ENCODE measurements around the gene GON7. TPM values are rescaled to one million over a fixed set of nuclear protein-coding genes. Genes with fewer than 3 reads are reported as not detected.
"Not testable (repeated sequence)": the region's sequence is repeated elsewhere in the genome, so short reads cannot be mapped to it uniquely, and the experiment has no call there.

GON7 gene
- total RNA-seq, 1 donor from 2014 or later = 9.6 TPM

DNA sequence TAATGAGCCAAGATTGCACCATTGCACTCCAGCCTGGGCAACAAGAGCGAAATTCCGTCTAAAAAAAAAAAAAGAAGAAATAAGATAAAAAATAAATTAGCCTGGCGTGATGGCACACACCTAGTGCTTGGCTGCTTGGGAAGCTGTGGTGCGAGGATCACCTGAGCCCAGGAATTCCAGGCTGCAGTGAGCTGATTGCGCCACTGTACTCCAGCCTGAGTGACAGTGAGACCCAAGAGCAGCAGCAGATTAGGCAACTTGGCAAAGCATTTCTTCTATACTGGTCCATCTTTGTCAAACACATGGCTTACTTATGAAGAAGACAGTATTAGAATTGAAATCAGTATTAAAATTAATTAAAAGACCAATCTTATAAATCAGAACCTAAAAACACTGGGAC, 6.3 kb downstream of the GON7 start:
- no peak for DNase-seq (ENCODE audit: low spot score)

DNA sequence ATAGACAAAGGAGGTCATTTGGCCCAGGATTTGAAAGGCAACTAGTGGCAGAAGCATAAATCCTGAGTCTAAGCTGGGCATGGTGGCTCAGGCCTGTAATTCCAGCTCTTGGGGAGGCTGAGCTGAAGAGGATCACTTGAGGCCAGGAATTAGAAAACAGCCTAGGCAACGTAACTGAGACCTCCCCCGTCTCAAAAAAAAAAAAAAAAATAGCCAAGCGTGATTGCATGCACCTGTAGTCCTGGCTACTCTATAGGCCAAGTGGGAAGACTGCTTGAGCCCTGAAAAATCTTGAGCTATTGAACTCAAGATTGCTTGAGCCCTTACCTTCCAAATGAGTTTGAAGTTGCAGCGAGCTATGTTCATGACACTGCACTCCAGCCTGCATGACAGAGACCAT, 7.8 kb downstream of the GON7 start:
- no peak for DNase-seq (ENCODE audit: low spot score)

- no peak for DNase-seq (ENCODE audit: low spot score)
Measured at GRCh38 chr14:93195316-93195999, 11.4 kb downstream of the GON7 start.

GRCh38 chr14:93186956-93187355, 19.9 kb downstream of the GON7 start:
- DNase-seq (ENCODE audit: low spot score) = no peak

- no peak for DNase-seq (ENCODE audit: low spot score)
Measured at GRCh38 chr14:93186466-93186865, 20.4 kb downstream of the GON7 start.

GRCh38 chr14:93185349-93185720, 21.5 kb downstream of the GON7 start:
- DNase-seq (ENCODE audit: low spot score) = no peak

- peak; percentile 92 for DNase-seq (ENCODE audit: low spot score)
Measured at GRCh38 chr14:93184391-93185348, 22.2 kb downstream of the GON7 start, which contains the start of the genes LYSET and MOAP1. TSS of gene LYSET (plus strand) at chr14:93185317. CDS start at chr14:93185406, 89 bp downstream. TSS of gene MOAP1 (minus strand) at chr14:93184897. CDS start at chr14:93184242, 655 bp downstream.

DNA sequence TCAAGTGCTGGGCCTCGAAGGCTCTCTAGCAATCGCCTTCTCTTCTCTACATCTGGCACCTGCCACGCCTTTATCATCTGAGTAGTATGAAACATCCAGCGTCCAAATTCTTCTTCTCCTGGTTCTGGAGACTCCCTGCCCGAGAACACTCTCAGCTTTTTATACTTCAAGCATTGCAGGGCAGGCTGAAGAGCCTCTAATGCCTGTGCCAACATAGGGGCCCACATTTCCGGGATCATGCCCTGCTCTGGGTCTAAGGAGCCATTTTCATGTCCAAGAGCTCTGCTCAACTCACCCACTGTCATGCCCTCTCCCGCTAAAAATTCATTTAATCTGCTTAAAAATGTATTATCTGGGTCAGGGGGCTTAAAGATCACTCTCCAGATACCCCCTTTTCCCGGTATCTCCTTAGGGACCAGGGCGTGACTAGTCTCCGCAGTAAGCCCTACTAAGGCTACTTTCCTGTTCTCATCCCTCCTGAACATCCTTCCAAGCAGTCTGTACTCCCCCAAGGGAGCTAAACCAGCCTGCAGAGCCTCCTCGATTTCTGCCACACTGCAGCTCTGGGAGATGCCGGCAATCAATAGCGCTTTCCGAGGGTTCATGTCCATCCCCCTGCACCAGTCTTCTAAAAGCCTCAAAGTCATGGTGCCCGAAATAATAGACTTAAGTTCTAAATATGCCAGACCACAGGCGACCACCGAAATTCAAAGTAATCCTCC, 23.1 kb downstream of the GON7 start:
- DNase-seq (ENCODE audit: low spot score) = no peak

DNA sequence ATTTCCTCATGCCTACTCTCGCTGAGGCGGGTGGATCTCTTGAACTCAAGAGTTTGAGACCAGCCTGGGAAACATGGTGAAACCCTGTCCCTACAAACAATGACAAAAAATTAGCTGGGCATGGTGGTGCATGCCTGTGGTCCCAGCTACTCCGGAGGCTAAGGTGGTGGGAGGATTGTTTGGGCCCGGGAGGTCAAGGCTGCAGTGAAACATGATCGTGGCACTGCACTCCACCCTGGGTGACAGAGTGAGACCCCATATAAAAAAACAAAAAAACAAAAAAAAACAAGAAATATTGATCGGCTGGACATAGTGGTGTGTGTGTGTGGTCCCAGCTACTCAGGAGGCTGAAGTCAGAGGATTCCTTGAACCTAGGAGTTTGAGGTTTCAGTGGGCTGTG, 31.4 kb downstream of the GON7 start:
- no peak for DNase-seq (ENCODE audit: low spot score)

DNA sequence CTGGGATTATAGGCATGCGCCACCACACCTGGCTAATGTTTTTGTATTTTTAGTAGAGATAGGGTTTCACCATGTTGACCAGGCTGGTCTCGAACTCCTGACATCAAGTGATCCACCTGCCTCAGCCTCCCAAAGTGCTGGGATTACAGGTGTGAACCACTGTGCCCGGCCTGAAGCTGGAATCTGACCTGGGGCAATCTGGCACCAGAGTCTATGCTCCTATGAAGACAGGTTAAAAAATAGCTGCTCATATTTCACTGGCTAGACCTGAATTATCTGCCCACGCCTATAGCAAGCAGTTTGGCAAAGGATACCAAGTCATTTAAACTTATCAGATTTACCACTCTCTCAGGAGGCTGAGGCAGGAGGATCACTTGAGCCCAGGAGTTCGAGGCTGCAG, 32.1 kb downstream of the GON7 start:
- not testable (repeated sequence) for DNase-seq (ENCODE audit: low spot score)

- no peak for DNase-seq (ENCODE audit: low spot score)
Measured at GRCh38 chr14:93173943-93174395, 32.9 kb downstream of the GON7 start.

GRCh38 chr14:93171376-93171775, 35.5 kb downstream of the GON7 start:
- DNase-seq (ENCODE audit: low spot score) = no peak

DNA sequence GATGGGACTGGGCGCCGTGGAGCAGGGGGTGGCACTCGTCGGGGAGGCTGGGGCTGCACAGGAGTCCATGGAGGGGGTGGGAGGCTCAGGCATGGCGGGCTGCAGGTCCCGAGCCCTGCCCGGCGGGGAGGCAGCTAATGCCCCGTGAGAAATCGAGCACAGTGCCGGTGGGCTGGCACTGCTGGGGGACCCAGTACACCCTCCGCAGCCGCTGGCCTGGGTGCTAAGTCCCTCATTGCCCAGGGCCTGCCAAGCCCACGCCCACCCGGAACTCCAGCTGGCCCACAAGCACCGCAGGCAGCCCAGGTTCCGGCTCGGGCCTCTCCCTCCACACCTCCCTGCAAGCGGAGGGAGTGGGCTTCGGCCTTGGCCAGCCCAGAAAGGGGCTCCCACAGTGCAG, 36.7 kb downstream of the GON7 start:
- DNase-seq (ENCODE audit: low spot score) = not testable (repeated sequence)

DNA sequence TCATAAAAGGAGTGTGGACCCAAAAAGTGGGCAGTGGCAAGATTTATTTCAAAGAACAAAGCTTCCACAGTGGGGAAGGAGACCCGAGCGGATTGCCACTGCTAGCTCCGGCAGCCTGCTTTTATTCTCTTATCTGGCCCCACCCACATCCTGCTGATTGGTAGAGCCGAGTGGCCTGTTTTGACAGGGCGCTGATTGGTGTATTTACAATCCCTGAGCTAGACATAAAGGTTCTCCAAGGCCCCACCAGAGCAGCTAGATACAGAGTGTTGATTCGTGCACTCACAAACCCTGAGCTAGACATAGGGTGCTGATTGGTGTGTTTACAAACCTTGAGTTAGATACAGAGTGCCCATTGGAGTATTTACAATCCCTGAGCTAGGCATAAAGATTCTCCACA, 37.2 kb downstream of the GON7 start:
- DNase-seq (ENCODE audit: low spot score) = not testable (repeated sequence)

- not testable (repeated sequence) for DNase-seq (ENCODE audit: low spot score)
Measured at GRCh38 chr14:93168610-93169009, 38.3 kb downstream of the GON7 start.

DNA sequence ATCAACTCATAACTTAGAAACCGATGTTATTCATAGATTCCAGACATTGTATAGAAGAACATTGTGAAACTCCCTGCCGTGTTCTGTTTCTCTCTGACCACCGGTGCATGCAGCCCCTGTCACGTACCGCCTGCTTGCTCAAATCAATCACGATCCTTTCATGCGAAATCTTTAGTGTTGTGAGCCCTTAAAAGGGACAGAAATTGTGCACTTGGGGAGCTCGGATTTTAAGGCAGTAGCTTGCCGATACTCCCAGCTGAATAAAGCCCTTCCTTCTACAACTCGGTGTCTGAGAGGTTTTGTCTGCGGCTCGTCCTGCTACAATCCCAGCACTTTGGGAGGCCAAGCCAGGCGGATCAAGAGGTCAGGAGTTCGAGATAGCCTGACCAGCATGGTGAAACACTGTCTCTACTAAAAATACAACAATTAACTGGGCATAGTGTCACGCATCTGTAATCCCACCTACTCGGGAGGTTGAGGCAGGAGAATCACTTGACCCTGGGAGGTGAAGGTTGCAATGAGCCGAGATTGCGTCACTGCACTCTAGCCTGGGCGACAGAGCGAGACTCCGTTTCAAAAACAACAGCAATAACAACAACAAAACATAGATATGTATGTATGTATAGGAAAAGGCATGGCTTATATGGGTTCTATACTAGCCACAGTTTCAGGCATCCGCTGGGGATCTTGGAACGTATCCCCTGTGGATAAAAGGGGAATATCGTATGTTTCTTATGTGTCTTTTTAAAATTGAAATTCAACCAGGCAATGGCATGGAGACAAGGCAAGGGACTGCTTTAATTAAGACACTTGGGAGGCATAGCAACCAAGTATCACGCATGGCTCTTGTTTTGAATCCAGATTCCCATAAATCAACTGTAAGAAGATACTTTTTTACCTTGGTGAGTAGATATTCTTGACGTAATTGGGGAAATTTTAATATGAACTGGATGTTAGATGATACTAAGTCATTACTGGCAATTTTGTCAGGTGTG, 41.3 kb downstream of the GON7 start:
- not testable (repeated sequence) for DNase-seq (ENCODE audit: low spot score)

DNA sequence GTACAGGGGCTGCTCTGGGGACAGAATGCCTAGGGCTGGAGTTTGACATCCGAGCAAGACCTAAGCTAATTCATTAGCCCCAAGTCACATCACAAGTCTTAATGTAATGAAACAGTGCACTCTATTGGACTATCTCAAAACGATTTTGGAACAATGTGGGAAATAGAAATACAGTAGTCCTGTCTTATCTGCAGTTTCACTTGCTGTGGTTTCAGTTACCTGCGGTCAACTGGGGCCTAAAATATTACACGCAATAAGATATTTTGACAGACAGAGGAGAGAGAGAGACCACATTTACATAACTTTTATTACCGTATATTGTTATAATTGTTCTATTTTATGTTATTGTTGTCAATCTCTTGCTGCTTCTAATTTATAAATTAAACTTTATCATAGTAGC, 43.3 kb downstream of the GON7 start:
- DNase-seq (ENCODE audit: low spot score) = no peak

- no peak for DNase-seq (ENCODE audit: low spot score)
Measured at GRCh38 chr14:93161411-93161940, 45.4 kb downstream of the GON7 start.

DNA sequence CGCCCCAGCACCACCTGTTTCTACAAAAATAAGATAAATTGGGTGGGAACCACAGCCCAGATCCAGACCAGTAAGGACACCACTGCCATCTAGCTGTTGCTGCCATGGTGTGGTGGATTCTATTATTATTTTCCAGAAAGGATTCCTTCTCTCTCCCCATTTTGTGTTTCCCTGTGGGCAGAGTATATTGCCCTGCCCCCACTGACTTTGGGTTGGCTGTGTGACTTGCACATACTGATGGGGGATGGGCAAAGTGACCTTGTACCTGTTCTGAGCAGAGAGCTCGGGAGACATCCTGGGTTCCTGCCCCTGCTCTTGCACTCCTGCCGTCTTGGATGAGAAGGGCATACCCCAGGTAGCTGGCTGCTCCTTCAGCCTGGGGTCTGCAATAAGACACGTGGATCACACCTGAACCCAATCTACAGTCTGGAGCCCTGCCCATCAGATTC, 46.5 kb downstream of the GON7 start:
- DNase-seq (ENCODE audit: low spot score) = no peak

- DNase-seq (ENCODE audit: low spot score) = not testable (repeated sequence)
Measured at GRCh38 chr14:93159625-93160352, 47.1 kb downstream of the GON7 start.
